NCI-H1694 (cell line): ENCODE measurements around the gene SLC16A1.

Experiments used
- DNase-seq: peaks from one replicate; lab custom pipeline; 2025; lab: John Stamatoyannopoulos, UW

The SLC16A1 gene

GRCh38 chr1:112881742-112882127, 74.3 kb downstream of the SLC16A1 start:
- no peak for DNase-seq

GRCh38 chr1:112879834-112880233, 76.2 kb downstream of the SLC16A1 start:
- DNase-seq: no peak

DNA sequence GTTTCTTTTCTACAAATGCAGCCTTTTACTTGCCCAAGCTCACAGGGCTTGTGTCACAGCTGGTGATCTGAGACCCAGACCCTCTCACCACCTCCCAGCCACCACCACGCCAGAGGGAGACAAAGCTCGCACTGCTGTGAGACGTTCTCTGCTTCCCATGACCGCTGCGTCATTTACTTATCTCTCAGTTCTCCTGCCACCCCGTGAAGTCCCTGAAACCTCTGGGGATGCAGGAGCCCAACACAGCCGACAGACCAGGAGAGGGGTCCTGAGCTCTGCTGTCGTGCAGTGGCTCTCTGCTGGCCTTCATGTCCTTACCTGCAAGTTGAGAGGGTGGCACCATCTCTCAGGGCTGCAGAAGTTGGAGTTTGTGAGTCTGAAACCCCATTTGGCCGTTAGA, 77.7 kb downstream of the SLC16A1 start:
- DNase-seq: no peak

- no peak for DNase-seq
These were observed 78.2 kb downstream of the SLC16A1 start for GRCh38 chr1:112877750-112878149.

DNA sequence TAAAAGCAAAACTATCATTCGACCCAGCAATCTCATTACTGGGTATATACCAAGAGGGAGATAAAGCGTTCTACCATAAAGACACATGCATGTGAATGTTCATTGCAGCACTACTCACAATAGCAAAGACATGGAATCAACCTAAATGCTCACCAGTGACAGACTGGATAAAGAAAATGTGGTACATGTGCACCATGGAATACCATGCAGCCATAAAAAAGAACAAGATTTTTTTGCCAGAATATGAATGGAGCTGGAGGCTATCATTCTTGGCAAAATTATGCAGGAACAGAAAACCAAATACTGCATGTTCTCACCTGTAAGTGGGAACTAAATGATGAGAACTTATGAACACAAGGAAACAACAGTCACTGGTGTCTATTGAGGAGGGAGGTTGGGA, 79.7 kb downstream of the SLC16A1 start:
- DNase-seq: no peak

GRCh38 chr1:112872551-112872962, 83.4 kb downstream of the SLC16A1 start:
- no peak for DNase-seq

- DNase-seq: no peak
These were observed 84.9 kb downstream of the SLC16A1 start for GRCh38 chr1:112870887-112871646.

- DNase-seq: no peak
These were observed 86.1 kb downstream of the SLC16A1 start for GRCh38 chr1:112869895-112870294.

- no peak for DNase-seq
These were observed 87.8 kb downstream of the SLC16A1 start for GRCh38 chr1:112868191-112868590.

GRCh38 chr1:112866981-112867380, 89.0 kb downstream of the SLC16A1 start:
- DNase-seq: no peak

DNA sequence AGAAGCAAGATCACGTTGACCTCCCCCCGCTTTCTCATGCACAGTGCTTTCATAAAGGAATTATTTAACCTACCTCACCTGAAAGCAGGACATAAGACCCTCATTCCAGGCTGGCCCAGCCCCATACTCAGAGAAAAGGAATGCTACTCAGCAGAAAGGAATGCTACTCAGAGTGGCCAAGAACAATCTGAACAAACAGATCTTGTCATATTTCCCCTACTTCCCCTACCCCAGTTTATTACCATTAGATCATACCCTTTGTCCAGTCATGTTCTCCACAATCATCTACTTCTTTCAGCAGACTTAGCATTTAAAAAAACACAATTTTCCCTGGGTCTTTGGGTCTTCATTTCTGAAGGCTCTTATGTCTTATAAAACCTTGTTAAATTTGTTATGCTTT, 89.8 kb downstream of the SLC16A1 start:
- DNase-seq: no peak

GRCh38 chr1:112862753-112863426, 93.1 kb downstream of the SLC16A1 start:
- DNase-seq: no peak
